Nephron progenitor cell (in vitro differentiated cells): ENCODE results near the gene SPP2.

Experiments
- DNase-seq: peaks from one replicate; pipeline ENCODE4 v3.0.0; 2021
- H3K27ac Mint-ChIP-seq: 2 replicates; pipeline ENCODE4 v1.8.0; 2021; ENCODE audit warnings: mild to moderate bottlenecking, moderate library complexity, mixed read lengths
- H3K27me3 Mint-ChIP-seq: 2 replicates; pipeline ENCODE4 v1.8.0; 2021; ENCODE audit warnings: mild to moderate bottlenecking, low read depth, mixed read lengths; ENCODE audit not compliant: poor library complexity
- H3K36me3 Mint-ChIP-seq: 2 replicates; pipeline ENCODE4 v1.8.0; 2021; ENCODE audit warnings: low read depth, mixed read lengths
- H3K4me1 Mint-ChIP-seq: 2 replicates; pipeline ENCODE4 v1.8.0; 2021; ENCODE audit warnings: mixed read lengths
- H3K4me3 Mint-ChIP-seq: 2 replicates; pipeline ENCODE4 v1.8.0; 2021; ENCODE audit warnings: mild to moderate bottlenecking, moderate library complexity, mixed read lengths
- H3K9me3 Mint-ChIP-seq: 2 replicates; pipeline ENCODE4 v1.8.0; 2021; ENCODE audit warnings: mild to moderate bottlenecking, moderate library complexity, mixed read lengths
- CTCF ChIP-seq: fragments of 200-600 bp; sonication (generic); IDR thresholded peaks from 2 replicates; pipeline ENCODE4 v1.5.0; 2021; ENCODE audit warnings: antibody characterized with exemption

Gene SPP2

GRCh38 chr2:234083572-234084348 is 33.3 kb downstream of the SPP2 start:
- H3K27me3 Mint-ChIP-seq = peaks cover 29% of the 10 kb centered on the region
- DNase-seq = no peak
- TF ChIP-seq CTCF = no peak
- H3K36me3 Mint-ChIP-seq = no peaks in the 10 kb centered on the region
- H3K4me3 Mint-ChIP-seq = no peak overlapping the region
- H3K9me3 Mint-ChIP-seq = peaks cover 28% of the 10 kb centered on the region
- H3K4me1 Mint-ChIP-seq = peaks cover 10% of the 10 kb centered on the region
- H3K27ac Mint-ChIP-seq = no peak overlapping the region

GRCh38 chr2:234091432-234091879 is 41.0 kb downstream of the SPP2 start:
- H3K27ac Mint-ChIP-seq = no peak overlapping the region
- no peak overlapping the region for H3K4me3 Mint-ChIP-seq
- no peaks in the 10 kb centered on the region for H3K36me3 Mint-ChIP-seq
- no peak for DNase-seq
- peaks cover 26% of the 10 kb centered on the region for H3K9me3 Mint-ChIP-seq
- peaks cover 12% of the 10 kb centered on the region for H3K4me1 Mint-ChIP-seq
- peaks cover 25% of the 10 kb centered on the region for H3K27me3 Mint-ChIP-seq
- TF ChIP-seq CTCF = no peak

- TF ChIP-seq CTCF = no peak
- no peak overlapping the region for H3K27ac Mint-ChIP-seq
Measured at GRCh38 chr2:234091883-234092282, 41.4 kb downstream of the SPP2 start.

GRCh38 chr2:234092344-234092743 is 41.8 kb downstream of the SPP2 start:
- no peak overlapping the region for H3K4me3 Mint-ChIP-seq
- H3K4me1 Mint-ChIP-seq = peaks cover 12% of the 10 kb centered on the region
- no peak overlapping the region for H3K27ac Mint-ChIP-seq
- TF ChIP-seq CTCF = no peak
- peaks cover 19% of the 10 kb centered on the region for H3K9me3 Mint-ChIP-seq
- H3K27me3 Mint-ChIP-seq = peaks cover 21% of the 10 kb centered on the region
- no peaks in the 10 kb centered on the region for H3K36me3 Mint-ChIP-seq
- no peak for DNase-seq

More at GRCh38 chr2:234091883-234092282, 41.4 kb downstream of the SPP2 start:
- Mint-ChIP-seq H3K4me1 (peaks cover 12% of the 10 kb centered on the region), H3K27me3 (peaks cover 23% of the 10 kb centered on the region), H3K4me3 (no peak overlapping the region), H3K9me3 (peaks cover 24% of the 10 kb centered on the region), H3K36me3 (no peaks in the 10 kb centered on the region)
- no peak for DNase-seq

GRCh38 chr2:234095301-234095700 is 44.8 kb downstream of the SPP2 start:
- peaks cover 12% of the 10 kb centered on the region for H3K27me3 Mint-ChIP-seq

More at GRCh38 chr2:234095301-234095700, 44.8 kb downstream of the SPP2 start:
- H3K4me1 Mint-ChIP-seq = peaks cover 27% of the 10 kb centered on the region
- no peaks in the 10 kb centered on the region for H3K9me3 Mint-ChIP-seq
- no peak overlapping the region for H3K4me3 Mint-ChIP-seq
- DNase-seq = no peak
- no peak for TF ChIP-seq CTCF
- H3K27ac Mint-ChIP-seq = no peak overlapping the region
- H3K36me3 Mint-ChIP-seq = no peaks in the 10 kb centered on the region
